Fibroblast of pulmonary artery (primary cell): Measurements from ENCODE around the gene PSAT1.

ENCODE experiments used
- DNase-seq: peaks from one replicate; pipeline ENCODE4 v3.0.0-alpha.2; 2010; ENCODE audit warnings: low read depth
- H3K4me3 ChIP-seq: replicated peaks from 2 replicates; pipeline ENCODE4 v1.5.1; 2011; ENCODE audit warnings: low read depth, mild to moderate bottlenecking, control low read depth, low read length, moderate library complexity
- TF ChIP-seq, protein P1 (sequence below): IDR thresholded peaks from 2 replicates; pipeline ENCODE4 v1.5.1; 2011; ENCODE audit warnings: mild to moderate bottlenecking, control low read depth, low read length, inconsistent platforms; ENCODE audit errors: missing control alignments

PSAT1 gene

DNA sequence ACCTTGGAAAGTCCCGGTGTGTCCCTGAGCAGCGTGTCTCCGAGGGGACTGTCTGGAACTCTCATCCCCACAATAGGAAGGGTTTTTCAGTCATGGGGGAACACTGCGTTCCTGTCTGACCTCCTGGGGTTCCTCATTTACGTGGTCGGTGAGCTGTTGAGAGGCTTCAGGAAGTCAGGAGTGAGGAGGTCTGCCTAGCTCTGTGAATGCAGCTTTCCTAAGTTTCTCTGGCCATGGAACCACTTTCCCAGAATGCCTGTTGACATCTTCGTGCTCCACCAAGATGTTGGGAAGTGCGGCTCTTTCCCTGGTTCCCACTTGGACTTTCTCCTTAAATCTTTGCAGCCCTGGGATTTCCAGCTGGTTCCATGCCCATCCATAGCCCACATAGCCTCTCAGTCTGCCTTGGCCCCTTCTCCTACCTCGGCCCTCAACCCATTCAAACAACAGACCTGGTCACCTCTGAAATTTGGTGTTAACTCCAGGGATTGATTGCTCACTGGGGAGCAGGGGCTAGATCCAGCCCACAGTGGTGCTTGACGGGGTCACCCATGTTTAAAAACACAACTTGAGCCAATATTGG is 27.2 kb downstream of the PSAT1 start:
- TF ChIP-seq, protein P1, sequence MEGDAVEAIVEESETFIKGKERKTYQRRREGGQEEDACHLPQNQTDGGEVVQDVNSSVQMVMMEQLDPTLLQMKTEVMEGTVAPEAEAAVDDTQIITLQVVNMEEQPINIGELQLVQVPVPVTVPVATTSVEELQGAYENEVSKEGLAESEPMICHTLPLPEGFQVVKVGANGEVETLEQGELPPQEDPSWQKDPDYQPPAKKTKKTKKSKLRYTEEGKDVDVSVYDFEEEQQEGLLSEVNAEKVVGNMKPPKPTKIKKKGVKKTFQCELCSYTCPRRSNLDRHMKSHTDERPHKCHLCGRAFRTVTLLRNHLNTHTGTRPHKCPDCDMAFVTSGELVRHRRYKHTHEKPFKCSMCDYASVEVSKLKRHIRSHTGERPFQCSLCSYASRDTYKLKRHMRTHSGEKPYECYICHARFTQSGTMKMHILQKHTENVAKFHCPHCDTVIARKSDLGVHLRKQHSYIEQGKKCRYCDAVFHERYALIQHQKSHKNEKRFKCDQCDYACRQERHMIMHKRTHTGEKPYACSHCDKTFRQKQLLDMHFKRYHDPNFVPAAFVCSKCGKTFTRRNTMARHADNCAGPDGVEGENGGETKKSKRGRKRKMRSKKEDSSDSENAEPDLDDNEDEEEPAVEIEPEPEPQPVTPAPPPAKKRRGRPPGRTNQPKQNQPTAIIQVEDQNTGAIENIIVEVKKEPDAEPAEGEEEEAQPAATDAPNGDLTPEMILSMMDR = no peak
- H3K4me3 ChIP-seq = no peak overlapping the region
- no peak for DNase-seq

DNA sequence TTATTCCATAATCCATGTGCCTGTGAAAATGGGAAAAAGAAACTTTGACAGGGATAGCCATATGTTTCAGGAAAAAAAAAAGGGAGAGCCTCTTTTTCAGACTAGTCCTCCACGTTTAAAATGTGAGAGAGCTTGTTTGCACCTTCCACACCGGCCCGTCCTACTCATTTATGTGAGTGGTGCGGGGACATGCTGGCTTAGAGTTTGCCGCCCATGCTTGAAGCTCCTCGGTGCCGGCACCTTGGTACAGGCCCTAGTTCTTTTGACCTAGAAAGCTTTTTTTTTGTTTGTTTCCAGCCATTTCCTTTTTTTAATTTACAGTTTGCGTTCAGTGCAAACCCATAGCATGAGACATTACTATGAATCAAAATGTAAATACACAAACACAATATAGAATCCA is 27.8 kb downstream of the PSAT1 start:
- no peak for DNase-seq
- H3K4me3 ChIP-seq = no peak overlapping the region
- TF ChIP-seq, protein P1 = no peak

DNA sequence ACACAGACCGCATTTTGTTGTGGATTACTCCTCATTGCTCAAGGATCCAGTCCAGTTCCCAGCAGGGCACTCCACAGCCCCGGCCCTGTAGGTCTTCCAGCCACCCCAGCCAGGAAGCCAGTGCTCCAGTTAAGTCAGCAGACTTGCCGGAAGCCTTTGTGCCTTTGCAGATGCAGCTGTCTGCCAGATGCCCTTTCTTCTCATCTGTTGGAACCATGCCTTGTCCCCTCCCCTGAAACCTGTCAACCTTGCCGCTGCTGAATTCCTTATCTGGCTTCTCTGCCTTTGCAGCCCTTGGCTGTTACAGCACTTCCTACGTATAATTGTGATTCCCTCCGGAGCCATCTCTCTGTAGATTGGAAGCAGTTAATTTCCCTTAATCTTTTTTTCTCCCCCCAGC is 28.4 kb downstream of the PSAT1 start:
- no peak overlapping the region for H3K4me3 ChIP-seq
- TF ChIP-seq, protein P1 = no peak
- peak; percentile 68 for DNase-seq

DNA sequence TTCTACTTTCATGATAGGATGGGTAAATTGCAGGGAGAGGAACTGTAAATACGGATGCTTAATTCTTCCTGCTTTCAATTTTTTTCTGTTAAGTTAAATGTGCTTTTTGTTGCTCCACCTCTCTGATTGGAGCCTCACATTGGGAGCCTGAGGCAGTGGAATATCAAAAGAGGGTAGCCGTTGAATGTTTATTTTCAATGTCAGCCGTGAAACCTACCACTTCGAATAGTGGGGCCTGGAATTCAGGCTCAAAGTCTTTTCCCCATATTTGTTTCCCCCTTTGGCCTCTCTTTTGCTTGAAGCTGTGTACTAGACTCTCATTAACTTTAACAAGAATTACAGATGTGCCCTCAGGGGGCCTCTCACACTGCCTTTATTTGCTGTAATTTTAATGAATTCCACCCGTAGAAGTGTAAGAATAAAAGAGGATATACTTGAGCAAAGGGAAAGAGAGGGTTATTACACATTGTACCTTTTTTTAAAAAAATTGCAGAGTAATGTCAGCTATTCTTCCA is 29.0 kb downstream of the PSAT1 start:
- H3K4me3 ChIP-seq = no peak overlapping the region
- TF ChIP-seq, protein P1 = no peak
- no peak for DNase-seq

DNA sequence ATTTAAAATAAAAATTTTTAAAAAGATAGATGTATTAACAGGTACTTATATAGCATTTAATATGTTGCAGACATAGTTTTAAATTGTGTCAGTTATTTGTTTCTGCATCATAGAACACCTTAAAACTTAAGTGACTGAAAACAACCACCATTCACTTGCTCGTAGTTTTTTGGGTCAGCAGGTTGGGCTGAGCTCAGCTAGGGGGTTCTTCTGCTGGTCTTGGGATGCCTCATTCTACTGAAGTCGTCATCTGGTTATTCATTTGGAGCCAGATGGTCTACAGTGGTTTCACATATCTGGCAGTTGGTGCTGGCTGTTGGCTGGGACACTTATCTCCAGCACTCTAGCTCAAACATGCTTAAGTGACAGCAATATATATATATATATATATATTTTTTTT is 29.6 kb downstream of the PSAT1 start:
- TF ChIP-seq, protein P1 = no peak
- H3K4me3 ChIP-seq = no peak overlapping the region
- DNase-seq = no peak

DNA sequence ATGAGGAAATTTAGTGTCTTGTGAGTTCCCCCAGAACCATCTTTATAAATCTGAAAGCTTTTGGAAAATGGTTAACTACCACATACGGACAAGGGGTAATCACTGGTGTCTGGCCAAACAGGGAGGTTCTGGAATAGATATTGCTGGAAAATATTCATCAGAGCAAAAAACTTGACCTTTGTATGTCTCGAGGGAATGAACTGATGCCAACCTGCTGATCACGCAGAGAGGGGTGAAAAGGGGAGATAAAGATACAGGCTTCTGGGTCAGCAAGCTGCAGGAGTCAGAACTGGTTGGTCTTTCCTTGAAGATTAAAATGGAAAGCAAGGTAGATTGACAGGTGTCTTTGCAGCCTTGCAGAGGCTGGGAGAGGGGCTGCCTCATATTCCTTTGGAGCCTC is 35.5 kb downstream of the PSAT1 start:
- TF ChIP-seq, protein P1 = no peak
- H3K4me3 ChIP-seq = no peak overlapping the region
- DNase-seq = no peak

DNA sequence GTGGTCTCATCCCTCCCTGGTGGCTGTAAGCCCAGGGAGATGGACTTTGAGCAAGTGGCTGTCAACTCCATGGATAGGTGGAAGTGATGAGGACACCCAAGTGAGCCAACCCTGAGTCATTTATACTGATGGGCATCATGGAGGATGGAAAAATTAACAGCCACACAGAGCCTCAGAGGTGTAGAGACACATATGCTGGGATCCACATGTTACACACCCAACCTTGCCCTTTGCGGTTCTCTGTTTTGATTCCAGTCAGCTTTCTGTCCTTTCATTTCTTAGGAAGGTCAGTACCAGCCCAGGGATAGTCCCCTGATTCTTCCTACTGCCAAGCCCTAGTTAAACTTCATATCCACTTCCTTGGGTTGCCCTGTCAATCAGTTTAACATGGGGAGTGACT is 51.9 kb downstream of the PSAT1 start:
- no peak overlapping the region for H3K4me3 ChIP-seq
- no peak for DNase-seq
- TF ChIP-seq, protein P1 = no peak
